ENCODE measurements around the gene ST3GAL2. TPM values are rescaled to one million over a fixed set of nuclear protein-coding genes. Genes with fewer than 3 reads are reported as not detected.

ST3GAL2 gene
- total and polyA plus RNA-seq, 10 of the 15 experiments (the other 5 are each of a cell fraction or from before 2014, with no cell fraction given), result 0.95 to 61.7 (median 25.9) TPM

DNA sequence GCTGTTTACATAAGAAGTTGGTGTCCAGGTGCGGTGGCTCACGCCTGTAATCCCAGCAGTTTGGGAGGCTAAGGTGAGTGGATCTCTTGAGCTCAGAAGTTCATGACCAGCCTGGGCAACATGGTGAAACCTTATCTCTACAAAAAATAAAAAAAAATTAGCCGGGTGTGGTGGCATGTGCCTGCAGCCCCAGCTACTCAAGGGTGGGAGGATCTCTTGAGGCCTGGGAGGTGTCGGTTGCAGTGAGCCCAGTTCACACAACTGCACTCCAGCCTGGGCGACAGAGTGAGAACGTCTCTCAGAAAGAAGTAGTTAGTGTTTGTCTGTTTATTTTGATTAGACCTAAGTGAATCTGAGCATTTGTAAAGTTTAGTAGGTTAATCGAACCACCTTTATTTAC, 79.3 kb downstream of the ST3GAL2 start:
- no peaks in the 10 kb centered on the region for H3K9me3 ChIP-seq (replicated peaks; ENCODE audit: control insufficient read depth, insufficient read depth, low read length)
- no peaks in the 10 kb centered on the region for H3K27me3 ChIP-seq (replicated peaks in 1 of 2; ENCODE audit: control insufficient read depth in 2 of 2, insufficient read depth in 2 of 2, low read length in 1 of 2)
- ATAC-seq, result no peak
- no peak overlapping the region for H3K4me3 ChIP-seq
- no peaks in the 10 kb centered on the region for H4K20me1 ChIP-seq (ENCODE audit: control insufficient read depth, insufficient read depth)
- no peak overlapping the region for H3K27ac ChIP-seq (ENCODE audit: control insufficient read depth, insufficient read depth)
- ChIA-PET POLR2A (interaction anchor here (0.6 kb wide), 1 partner anchor 89 kb away, joined by 4 read pairs; no protein-coding TSS in a partner anchor), SMC1A (ENCODE audit: uncharacterized antibody, unreplicated experiment) (interaction anchor here (1.2 to 2.0 kb wide), 2 partner anchors 10 to 13 kb away, joined by 3 to 6 read pairs; partner anchors contain the start of gene DDX19A), RAD21 (ENCODE audit: unreplicated experiment) (no interaction called here), CTCF (interaction anchor here (0.6 to 2.8 kb wide), 2 partner anchors 10 to 76 kb away, joined by 3 to 17 read pairs; no protein-coding TSS in a partner anchor)
- FAIRE-seq, result no peak
- no peak overlapping the region for H3K9ac ChIP-seq (ENCODE audit: control insufficient read depth, insufficient read depth, low read length)
- H3K4me2 ChIP-seq (ENCODE audit: control insufficient read depth, insufficient read depth), result no peak overlapping the region
- BruUV-seq (replicated peaks), result no TSS peak
- WGBS (ENCODE audit: insufficient coverage, insufficient replicate concordance, low lambda C conversion rate, missing lambda C conversion rate), result 96% methylated on average over 7 of the region's 7 CpGs
- H3K79me2 ChIP-seq (ENCODE audit: control insufficient read depth, insufficient read depth, low read length), result no peaks in the 10 kb centered on the region
- H3K4me1 ChIP-seq (ENCODE audit: control insufficient read depth, insufficient read depth, low read length), result no peaks in the 10 kb centered on the region
- intact Hi-C loops (cut with micrococcal nuclease; ENCODE audit: unreplicated experiment), result no loop called here
- DNase-seq (ENCODE audit: low read depth, low spot score), result no peak
- peaks cover 10 to 35% of the 10 kb centered on the region in 2 experiments for H3K36me3 ChIP-seq (ENCODE audit: control insufficient read depth in 2 of 2, insufficient read depth in 2 of 2, low read length in 1 of 2)
- H2AFZ ChIP-seq (ENCODE audit: control insufficient read depth, low read depth, low read length), result no peak overlapping the region
- in situ Hi-C loops (cut with MboI), result no loop called here
- TF ChIP-seq WRNIP1 (IDR thresholded peaks at IDR 0.05; ENCODE audit: borderline replicate concordance, low read depth, low read length) (no peak), CHD2 (IDR thresholded peaks at IDR 0.05; ENCODE audit: borderline replicate concordance, low read depth, low read length) (no peak), CBX3 (IDR thresholded peaks at IDR 0.05; ENCODE audit: borderline replicate concordance, low read depth) (no peak), TCF12 (IDR thresholded peaks at IDR 0.05; ENCODE audit: low read depth, low read length) (no peak), CBX5 (IDR thresholded peaks at IDR 0.05; ENCODE audit: low read depth) (no peak), RB1 (IDR thresholded peaks at IDR 0.05; ENCODE audit: borderline replicate concordance) (no peak), KAT2A (conservative IDR thresholded peaks at IDR 0.05; ENCODE audit: control insufficient read depth, low read depth, low read length) (no peak), NRF1 (conservative IDR thresholded peaks at IDR 0.05; ENCODE audit: low read depth, low read length) (no peak), BMI1 (IDR thresholded peaks at IDR 0.05; ENCODE audit: borderline replicate concordance) (no peak), MYC (IDR thresholded peaks at IDR 0.05; ENCODE audit: insufficient read depth, insufficient read length, insufficient replicate concordance, low read length, severe bottlenecking) (no peak), RBBP5 (conservative IDR thresholded peaks at IDR 0.05) (no peak), GABPA (IDR thresholded peaks at IDR 0.05; ENCODE audit: low read depth) (no peak), BRCA1 (IDR thresholded peaks at IDR 0.05; ENCODE audit: low read depth, low read length) (no peak), IKZF2 (IDR thresholded peaks at IDR 0.05) (no peak), HDGF (IDR thresholded peaks at IDR 0.05) (no peak)
- TF ChIP-seq, protein P1, sequence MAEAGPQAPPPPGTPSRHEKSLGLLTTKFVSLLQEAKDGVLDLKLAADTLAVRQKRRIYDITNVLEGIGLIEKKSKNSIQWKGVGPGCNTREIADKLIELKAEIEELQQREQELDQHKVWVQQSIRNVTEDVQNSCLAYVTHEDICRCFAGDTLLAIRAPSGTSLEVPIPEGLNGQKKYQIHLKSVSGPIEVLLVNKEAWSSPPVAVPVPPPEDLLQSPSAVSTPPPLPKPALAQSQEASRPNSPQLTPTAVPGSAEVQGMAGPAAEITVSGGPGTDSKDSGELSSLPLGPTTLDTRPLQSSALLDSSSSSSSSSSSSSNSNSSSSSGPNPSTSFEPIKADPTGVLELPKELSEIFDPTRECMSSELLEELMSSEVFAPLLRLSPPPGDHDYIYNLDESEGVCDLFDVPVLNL (IDR thresholded peaks at IDR 0.05; ENCODE audit: low read depth, low read length), result no peak
- TF ChIP-seq, protein P2, sequence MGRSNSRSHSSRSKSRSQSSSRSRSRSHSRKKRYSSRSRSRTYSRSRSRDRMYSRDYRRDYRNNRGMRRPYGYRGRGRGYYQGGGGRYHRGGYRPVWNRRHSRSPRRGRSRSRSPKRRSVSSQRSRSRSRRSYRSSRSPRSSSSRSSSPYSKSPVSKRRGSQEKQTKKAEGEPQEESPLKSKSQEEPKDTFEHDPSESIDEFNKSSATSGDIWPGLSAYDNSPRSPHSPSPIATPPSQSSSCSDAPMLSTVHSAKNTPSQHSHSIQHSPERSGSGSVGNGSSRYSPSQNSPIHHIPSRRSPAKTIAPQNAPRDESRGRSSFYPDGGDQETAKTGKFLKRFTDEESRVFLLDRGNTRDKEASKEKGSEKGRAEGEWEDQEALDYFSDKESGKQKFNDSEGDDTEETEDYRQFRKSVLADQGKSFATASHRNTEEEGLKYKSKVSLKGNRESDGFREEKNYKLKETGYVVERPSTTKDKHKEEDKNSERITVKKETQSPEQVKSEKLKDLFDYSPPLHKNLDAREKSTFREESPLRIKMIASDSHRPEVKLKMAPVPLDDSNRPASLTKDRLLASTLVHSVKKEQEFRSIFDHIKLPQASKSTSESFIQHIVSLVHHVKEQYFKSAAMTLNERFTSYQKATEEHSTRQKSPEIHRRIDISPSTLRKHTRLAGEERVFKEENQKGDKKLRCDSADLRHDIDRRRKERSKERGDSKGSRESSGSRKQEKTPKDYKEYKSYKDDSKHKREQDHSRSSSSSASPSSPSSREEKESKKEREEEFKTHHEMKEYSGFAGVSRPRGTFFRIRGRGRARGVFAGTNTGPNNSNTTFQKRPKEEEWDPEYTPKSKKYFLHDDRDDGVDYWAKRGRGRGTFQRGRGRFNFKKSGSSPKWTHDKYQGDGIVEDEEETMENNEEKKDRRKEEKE (IDR thresholded peaks at IDR 0.05), result no peak

All from GM12878 (cell line).